T47D (cell line): Measurements from ENCODE around the gene SLC25A2.
"Not testable (repeated sequence)": the region's sequence is repeated elsewhere in the genome, so short reads cannot be mapped to it uniquely, and the experiment has no call there.

ENCODE experiments used
- DNase-seq, 2 experiments: peaks; one replicate each; pipeline versions ENCODE4 v3.0.0 to v3.0.0-alpha.2; 2011 to 2012; ENCODE audit warnings: low read depth in 1 of 2, low spot score in 1 of 2
- JUND ChIP-seq: IDR thresholded peaks from 2 replicates; pipeline ENCODE4 v1.6.1; 2012; ENCODE audit warnings: low read depth
- in situ Hi-C: cut with HindIII; loops from 2 replicates; pipeline ENCODE4 v1.10.0; 2016; ENCODE audit warnings: low sequenced_read_pairs, low pct_unique_long_range_greater_than_20kb

The SLC25A2 gene

DNA sequence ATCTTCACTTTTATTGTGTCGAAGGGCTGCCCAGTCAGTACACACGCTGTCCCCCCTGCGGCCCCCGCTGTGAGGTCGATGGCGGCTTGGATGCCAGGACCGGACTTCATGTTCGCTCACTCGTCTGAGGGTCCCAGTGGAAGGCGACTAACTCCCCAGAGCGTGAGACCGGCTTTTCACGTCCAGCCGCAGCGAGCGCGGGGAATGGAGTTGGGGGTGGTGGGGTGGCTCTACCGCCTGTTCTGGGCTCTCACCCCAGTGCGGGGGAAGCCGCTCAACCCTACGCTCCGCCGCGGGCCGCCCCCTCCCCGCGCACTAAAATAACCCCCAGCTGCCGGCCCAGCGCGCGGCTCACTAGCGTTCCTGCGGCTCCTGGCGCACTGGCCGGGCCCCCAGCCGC lies at the start of gene SLC25A2:
SLC25A2 (minus strand) TSS at position 294 of the 400 bp plus-strand sequence; CDS start at position 110, 184 bp downstream.
- TF ChIP-seq JUND = no peak
- in situ Hi-C loops = no loop called here
- DNase-seq = no peak

DNA sequence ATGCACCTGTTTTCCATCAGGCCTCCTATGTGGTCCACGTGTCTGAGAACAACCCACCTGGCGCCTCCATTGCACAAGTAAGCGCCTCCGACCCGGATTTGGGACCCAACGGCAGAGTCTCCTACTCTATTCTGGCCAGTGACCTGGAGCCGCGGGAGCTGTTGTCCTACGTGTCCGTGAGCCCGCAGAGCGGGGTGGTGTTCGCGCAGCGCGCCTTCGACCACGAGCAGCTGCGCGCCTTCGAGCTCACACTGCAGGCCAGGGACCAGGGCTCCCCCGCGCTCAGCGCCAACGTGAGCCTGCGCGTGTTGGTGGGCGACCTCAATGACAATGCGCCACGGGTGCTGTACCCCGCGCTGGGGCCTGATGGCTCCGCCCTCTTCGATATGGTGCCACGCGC lies 47.7 kb upstream of the SLC25A2 start:
- in situ Hi-C loops = no loop called here
- DNase-seq = no peak

DNA sequence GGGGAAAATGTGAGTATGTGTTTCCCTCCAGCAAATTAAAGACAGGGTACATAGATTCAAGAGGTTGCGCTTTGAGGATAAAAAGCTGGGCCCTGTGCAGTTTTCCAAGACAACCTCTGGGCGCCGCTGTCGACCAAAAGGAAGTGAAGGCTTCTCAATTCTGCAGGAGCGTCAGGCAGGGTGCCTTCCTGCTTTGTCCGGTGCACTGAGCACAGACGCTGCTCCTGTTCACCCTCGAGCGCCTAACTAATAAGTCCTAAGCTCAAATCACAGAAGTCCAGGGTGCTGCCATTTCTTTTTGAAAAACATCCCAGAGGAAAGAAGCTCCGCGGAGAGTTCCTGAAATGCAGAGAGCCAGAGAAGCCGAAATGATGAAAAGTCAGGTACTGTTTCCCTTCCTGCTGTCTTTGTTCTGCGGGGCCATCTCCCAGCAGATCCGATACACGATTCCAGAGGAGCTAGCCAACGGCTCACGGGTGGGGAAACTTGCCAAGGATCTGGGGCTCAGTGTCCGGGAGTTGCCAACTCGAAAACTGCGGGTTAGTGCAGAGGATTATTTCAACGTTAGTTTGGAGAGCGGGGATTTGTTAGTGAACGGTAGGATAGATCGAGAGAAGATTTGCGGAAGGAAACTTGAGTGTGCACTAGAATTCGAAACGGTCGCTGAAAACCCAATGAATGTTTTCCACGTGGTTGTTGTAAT lies 46.2 kb upstream of the SLC25A2 start, which contains the start of gene PCDHGB1:
PCDHGB1 (plus strand) TSS at position 183 of the 703 bp plus-strand sequence; CDS start at position 345, 162 bp downstream.
- peak; percentile 95 to 96 for DNase-seq
- no peak for TF ChIP-seq JUND
- in situ Hi-C loops = no loop called here

More for the DNA sequence above, 47.7 kb upstream of the SLC25A2 start:
- TF ChIP-seq JUND = no peak

DNA sequence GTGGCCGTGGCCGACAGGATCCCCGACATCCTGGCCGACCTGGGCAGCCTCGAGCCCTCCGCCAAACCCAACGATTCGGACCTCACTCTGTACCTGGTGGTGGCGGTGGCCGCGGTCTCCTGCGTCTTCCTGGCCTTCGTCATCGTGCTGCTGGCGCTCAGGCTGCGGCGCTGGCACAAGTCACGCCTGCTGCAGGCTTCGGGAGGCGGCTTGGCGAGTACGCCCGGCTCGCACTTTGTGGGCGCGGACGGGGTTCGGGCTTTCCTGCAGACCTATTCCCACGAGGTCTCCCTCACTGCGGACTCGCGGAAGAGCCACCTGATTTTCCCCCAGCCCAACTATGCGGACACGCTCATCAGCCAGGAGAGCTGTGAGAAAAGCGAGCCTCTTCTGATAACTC lies 42.2 kb upstream of the SLC25A2 start:
- DNase-seq, in situ Hi-C loops: not testable (repeated sequence)

DNA sequence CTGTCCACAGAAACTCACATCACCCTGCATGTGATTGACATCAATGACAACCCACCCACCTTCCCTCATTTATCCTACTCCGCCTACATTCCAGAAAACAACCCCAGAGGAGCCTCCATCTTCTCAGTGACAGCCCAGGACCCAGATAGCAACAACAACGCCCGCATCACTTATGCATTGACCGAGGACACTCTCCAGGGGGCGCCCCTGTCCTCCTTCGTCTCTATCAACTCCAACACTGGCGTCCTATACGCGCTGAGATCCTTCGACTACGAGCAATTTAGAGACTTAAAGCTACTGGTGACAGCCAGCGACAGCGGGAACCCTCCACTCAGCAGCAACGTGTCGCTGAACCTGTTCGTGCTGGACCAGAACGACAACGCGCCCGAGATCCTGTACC lies 41.5 kb upstream of the SLC25A2 start:
- no peak for DNase-seq
- TF ChIP-seq JUND = no peak
- in situ Hi-C loops = no loop called here

DNA sequence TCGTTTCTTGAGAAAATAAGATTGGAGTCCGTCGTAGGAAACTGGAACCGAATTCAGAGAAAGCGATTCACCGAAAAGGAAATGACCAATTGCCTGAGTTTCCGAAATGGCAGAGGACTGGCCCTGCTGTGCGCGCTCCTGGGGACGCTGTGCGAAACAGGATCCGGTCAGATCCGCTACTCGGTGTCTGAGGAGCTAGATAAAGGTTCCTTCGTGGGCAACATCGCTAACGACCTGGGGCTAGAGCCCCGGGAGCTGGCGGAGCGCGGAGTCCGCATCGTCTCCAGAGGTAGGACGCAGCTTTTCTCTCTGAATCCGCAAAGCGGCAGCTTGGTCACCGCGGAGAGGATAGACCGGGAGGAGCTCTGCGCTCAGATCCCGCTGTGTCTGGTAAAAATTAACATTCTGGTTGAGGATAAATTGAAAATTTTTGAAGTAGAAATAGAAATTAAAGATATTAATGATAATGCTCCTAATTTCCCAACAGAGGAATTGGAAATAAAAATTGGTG lies 40.2 kb upstream of the SLC25A2 start:
- no peak for TF ChIP-seq JUND
- no peak for DNase-seq
- in situ Hi-C loops = no loop called here

DNA sequence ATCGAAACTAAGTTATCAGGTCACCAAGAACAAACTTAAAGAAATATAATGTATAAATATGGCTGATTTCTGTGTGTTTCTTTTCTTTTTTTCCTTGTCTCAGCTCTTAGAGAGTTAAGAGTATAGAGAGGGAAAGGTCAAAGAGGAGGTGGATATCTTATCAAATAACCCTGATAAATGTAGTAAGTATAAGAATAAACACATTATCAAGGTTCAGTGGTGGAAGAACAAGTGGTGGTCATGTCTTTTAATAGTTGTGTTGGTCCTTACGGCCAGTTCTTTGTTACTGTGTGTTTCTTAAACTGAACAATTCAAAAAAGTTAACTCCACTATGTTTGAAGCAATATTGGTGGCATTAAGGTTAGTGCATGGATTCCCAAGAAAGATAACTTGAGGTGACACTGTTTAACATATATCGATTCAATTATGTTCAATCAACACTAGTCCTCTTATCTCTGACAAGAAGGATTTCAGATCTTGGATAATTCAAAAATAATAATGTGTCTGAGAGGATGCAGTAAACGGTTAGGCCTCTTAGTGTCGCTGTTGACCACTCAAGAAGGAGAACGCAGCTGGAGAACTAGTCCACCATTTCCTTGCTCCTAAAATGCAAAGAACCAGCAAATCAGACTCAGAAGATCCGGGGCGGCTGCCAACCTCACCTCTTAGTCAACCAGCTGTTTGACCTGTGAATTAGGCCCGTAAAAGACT lies 39.5 kb upstream of the SLC25A2 start, which contains the start of gene PCDHGA3:
PCDHGA3 (plus strand) TSS at position 588 of the 711 bp plus-strand sequence. CDS start 205 bp downstream, outside the sequence.
- no peak for TF ChIP-seq JUND
- DNase-seq = peak in 1 of 2 experiments; percentile 62

DNA sequence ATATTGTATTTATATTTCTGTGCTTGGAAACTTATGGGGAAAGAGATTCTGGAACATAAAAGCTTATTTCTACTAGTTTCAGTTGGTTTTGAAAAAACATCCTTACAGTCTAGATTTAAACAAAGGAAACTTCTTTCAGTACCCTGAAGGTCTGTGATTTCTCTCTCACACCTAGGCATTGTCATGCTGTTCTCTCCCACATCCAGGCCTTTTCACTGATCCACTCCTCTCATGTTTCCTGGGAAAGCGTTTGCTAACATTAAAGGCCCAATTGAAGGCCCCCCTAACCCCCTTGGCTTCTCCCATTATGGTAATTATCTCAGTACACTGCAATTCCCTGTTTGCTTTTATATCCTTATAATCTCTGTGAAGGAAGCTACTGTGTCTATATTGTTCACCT lies 38.9 kb upstream of the SLC25A2 start:
- no peak for DNase-seq
- in situ Hi-C loops = no loop called here
- TF ChIP-seq JUND = no peak

More for the DNA sequence above, 39.5 kb upstream of the SLC25A2 start, which contains the start of gene PCDHGA3:
- in situ Hi-C loops = no loop called here

DNA sequence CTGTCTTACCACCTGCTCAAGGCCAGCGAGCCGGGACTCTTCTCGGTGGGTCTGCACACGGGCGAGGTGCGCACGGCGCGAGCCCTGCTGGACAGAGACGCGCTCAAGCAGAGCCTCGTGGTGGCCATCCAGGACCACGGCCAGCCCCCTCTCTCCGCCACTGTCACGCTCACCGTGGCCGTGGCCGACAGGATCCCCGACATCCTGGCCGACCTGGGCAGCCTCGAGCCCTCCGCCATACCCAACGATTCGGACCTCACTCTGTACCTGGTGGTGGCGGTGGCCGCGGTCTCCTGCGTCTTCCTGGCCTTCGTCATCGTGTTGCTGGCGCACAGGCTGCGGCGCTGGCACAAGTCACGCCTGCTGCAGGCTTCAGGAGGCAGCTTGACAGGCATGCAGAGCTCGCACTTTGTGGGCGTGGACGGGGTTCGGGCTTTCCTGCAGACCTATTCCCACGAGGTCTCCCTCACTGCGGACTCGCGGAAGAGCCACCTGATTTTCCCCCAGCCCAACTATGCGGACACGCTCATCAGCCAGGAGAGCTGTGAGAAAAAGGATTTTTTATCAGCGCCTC lies 37.0 kb upstream of the SLC25A2 start:
- in situ Hi-C loops, DNase-seq: not testable (repeated sequence)

DNA sequence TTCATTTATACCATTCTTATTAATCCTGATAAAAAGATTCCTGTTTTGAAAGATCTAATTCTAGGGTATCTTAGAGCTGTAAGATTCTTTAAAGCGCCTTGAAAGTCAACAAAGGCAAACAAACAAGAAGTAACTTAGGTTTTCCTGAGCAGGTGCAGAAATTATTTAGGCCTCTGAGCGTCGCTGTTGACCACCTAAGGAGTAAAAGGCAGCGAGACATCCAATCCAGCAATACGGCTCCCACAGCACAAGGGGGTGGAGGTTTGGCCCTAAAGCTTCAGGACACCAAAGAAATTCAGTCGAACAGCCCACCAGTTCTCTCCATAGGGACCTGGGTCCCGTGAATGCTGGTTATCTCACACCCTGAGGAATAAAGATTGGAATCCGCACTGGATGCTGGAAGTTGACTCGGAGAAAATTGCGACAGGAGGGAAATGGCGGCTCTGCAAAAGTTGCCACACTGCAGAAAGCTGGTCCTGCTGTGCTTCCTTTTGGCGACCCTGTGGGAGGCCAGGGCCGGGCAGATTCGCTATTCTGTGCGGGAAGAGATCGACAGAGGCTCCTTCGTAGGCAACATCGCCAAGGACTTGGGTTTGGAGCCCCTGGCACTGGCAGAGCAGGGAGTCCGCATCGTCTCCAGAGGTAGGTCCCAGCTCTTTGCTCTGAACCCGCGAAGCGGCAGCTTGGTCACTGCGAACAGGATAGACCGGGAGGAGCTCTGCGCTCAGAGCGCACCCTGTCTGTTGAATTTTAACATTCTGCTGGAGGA lies 34.9 kb upstream of the SLC25A2 start, which contains the start of gene PCDHGA2:
PCDHGA2 (plus strand) TSS at position 223 of the 769 bp plus-strand sequence.
- no peak for TF ChIP-seq JUND
- peak in 1 of 2 experiments; percentile 78 for DNase-seq
- in situ Hi-C loops = no loop called here

DNA sequence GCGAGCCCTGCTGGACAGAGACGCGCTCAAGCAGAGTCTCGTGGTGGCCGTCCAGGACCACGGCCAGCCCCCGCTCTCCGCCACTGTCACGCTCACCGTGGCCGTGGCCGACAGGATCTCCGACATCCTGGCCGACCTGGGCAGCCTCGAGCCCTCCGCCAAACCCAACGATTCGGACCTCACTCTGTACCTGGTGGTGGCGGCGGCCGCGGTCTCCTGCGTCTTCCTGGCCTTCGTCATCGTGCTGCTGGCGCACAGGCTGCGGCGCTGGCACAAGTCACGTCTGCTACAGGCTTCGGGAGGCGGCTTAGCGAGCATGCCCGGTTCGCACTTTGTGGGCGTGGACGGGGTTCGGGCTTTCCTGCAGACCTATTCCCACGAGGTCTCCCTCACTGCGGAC lies 28.7 kb upstream of the SLC25A2 start:
- in situ Hi-C loops = not testable (repeated sequence)

More for the DNA sequence above, 28.7 kb upstream of the SLC25A2 start:
- DNase-seq = not testable (repeated sequence)
